Activated T-helper 2 cell treated with anti-CD3 and anti-CD28 coated beads, Interferon-gamma antibody, Interleukin-2, Interleukin-4, amounts not matched to agents 10 μg/mL and 5 μg/mL and 100 μg/mL, durations not matched to agents 14 hours and 24 hours and 36 hours (primary cell): ENCODE measurements around the gene RANBP9. TPM values are rescaled to one million over a fixed set of nuclear protein-coding genes. Genes with fewer than 3 reads are reported as not detected.
A peak's percentile ranks its signal among the peaks of the same experiment; 100 is the strongest.

Experiments used
- DNase-seq: peaks from one replicate; pipeline ENCODE4 v3.0.0; 2021; ENCODE audit warnings: low spot score
- H3K27ac Mint-ChIP-seq: one replicate; pipeline ENCODE4 v1.8.0; 2021; ENCODE audit warnings: mixed read lengths
- H3K27me3 Mint-ChIP-seq: one replicate; pipeline ENCODE4 v1.8.0; 2021; ENCODE audit warnings: low read depth, mixed read lengths
- H3K36me3 Mint-ChIP-seq: one replicate; pipeline ENCODE4 v1.8.0; 2021; ENCODE audit warnings: low read depth, mixed read lengths
- H3K4me1 Mint-ChIP-seq: one replicate; pipeline ENCODE4 v1.8.0; 2021; ENCODE audit warnings: low read depth, mixed read lengths
- H3K4me3 Mint-ChIP-seq: one replicate; pipeline ENCODE4 v1.8.0; 2021; ENCODE audit warnings: low read depth, mild to moderate bottlenecking, moderate library complexity, mixed read lengths
- H3K9me3 Mint-ChIP-seq: one replicate; pipeline ENCODE4 v1.8.0; 2021; ENCODE audit warnings: mixed read lengths
- intact Hi-C: fragments of 100-400 bp; cut with micrococcal nuclease; formaldehyde crosslinking; loops from one replicate; pipeline ENCODE4 v1.15.1; 2023
- total RNA-seq: library from RNA; stranded (reverse); gene quantifications from 2 replicates; pipeline ENCODE4 v1.2.3, GENCODE V29; 2022

The RANBP9 gene
- total RNA-seq, 1 donor from 2014 or later = 55.7 TPM

DNA sequence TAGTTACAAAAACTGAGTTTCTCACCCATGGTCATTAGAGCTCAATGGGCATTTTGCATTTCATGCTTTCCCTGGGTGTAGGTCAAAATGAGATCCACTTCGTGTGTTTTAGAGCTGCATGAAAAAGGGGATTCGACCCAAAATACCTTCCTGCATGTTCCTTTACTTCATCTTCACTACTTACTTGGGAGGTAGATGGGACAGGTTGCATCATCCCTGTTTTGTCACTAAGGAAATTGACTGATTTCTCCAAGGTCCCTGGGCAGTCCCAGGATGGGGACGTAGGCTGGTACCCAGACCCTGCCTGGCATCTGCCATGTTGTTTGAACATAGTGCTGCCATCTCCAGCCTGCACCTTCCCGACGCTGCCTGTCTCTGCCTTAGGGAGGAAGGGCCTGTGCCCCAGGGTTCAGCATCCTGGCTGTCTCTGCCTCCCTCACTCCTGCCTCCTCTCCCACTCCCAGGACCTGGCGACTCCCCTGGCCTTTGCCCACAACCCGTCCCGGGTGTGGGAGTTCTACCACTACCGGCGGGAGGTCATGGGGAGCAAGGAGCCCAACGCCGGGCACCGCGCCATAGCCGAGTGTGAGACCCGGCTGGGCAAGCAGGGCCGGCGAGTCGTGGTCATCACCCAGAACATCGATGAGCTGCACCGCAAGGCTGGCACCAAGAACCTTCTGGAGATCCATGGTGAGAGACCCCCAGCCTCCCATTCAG is 120.3 kb downstream of the RANBP9 start:
- Mint-ChIP-seq H3K4me1 (peaks cover 10% of the 10 kb centered on the region), H3K9me3 (no peaks in the 10 kb centered on the region), H3K36me3 (peaks cover 13% of the 10 kb centered on the region), H3K27ac (no peak overlapping the region), H3K4me3 (no peak overlapping the region), H3K27me3 (no peaks in the 10 kb centered on the region)
- intact Hi-C loops = no loop called here
- DNase-seq = no peak

DNA sequence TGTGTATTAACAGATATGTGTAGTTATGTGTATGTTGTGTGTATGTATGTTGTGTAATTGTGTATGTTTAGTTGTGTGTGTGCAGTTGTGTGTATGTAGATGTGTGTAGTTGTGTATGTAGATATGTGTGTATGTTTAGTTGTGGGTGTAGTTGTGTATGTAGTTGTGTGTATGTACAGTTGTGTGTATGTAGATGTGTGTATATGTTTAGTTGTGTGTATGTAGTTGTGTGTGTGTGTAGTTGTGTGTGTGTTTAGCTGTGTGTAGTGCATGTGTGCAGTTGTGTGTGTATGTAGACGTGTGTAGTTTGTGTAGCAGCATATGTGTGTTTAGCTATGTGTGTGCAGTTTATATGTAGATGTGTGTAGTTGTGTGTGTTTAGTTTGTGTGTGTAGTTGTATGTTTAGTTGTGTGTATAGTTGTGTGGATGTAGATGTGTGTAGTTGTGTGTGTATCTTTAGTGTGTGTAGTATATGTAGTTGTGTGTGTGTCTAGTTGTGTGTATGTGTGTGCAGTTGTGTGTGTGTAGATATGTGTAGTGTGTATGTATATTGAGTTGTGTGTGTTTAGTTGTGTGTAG is 121.0 kb downstream of the RANBP9 start:
- Mint-ChIP-seq H3K9me3 (no peaks in the 10 kb centered on the region), H3K4me3 (no peak overlapping the region), H3K27ac (no peak overlapping the region), H3K27me3 (no peaks in the 10 kb centered on the region), H3K36me3 (peaks cover 12% of the 10 kb centered on the region), H3K4me1 (peaks cover 10% of the 10 kb centered on the region)
- DNase-seq = no peak
- intact Hi-C loops = no loop called here

DNA sequence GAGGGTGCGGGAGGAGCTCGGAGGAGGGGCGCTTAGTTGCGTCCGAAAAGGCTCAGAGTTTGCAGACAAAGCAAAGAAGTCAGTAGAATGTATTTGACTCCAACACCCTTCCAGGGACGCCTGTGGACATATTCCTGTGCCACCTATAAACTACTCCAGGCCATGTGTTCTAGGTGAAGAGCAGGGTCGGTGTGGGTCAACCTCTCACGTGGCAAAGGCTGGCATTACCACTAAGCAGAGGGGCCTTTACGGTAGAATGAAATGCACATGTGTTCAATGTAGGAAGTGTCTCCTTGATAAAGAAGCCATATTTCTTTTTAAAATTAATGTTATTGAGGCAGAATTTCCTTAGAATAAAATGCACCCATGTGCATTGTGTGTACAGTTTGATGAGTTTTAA is 121.8 kb downstream of the RANBP9 start:
- no peak for DNase-seq
- no peak overlapping the region for H3K4me3 Mint-ChIP-seq
- H3K9me3 Mint-ChIP-seq = no peaks in the 10 kb centered on the region
- H3K4me1 Mint-ChIP-seq = peaks cover 10% of the 10 kb centered on the region
- H3K27me3 Mint-ChIP-seq = no peaks in the 10 kb centered on the region
- no peak overlapping the region for H3K27ac Mint-ChIP-seq
- intact Hi-C loops = no loop called here
- H3K36me3 Mint-ChIP-seq = peaks cover 19% of the 10 kb centered on the region

DNA sequence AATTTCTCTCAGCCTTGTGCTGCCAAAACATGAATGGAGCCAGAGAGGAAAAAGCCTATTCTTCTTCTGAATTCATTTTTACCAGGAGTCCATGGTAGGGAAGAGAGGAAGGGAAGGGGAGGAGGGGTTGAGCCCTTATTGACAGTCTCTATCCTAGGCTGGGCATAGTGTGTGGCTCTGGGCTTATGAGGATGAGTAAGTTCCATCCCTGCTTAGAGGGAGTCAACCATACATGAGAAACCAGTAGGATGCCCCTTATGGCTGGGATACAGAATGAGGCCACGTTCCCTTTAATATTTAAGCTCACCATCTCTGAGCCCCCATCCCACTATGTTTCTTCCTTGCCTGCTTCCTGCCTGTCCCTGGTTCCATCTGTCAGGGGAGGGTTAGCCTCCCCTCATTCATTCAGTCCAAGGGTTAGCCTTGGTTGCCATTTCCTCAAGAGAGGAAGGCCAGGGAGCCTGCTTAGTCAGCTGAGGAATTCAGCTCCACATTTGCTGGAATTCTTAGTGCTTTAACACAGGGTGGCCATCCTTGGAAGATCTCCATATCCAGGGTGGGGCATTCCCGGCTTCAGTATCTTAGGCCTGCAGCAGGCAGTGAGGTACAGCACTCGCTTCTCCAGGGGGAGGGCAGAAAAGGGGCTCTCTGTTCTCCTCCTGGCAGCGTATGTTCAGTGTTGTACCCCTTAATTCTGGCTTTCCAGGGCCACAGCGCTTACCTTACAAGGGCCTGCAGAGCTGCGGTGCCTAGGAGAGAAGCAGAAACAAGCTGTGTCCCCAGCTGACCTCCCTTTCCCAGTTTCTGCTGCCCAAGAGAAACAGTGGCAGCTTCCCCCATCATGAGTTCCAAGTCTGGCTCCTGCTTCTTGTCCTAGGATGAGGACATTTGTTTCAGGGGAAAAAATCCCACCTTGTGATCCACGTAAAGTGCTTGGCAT is 124.8 kb downstream of the RANBP9 start:
- intact Hi-C loops = no loop called here
- H3K9me3 Mint-ChIP-seq = no peaks in the 10 kb centered on the region
- no peak overlapping the region for H3K27ac Mint-ChIP-seq
- H3K4me1 Mint-ChIP-seq = no peaks in the 10 kb centered on the region
- peaks cover 25% of the 10 kb centered on the region for H3K36me3 Mint-ChIP-seq
- no peak overlapping the region for H3K4me3 Mint-ChIP-seq
- no peak for DNase-seq
- H3K27me3 Mint-ChIP-seq = no peaks in the 10 kb centered on the region

DNA sequence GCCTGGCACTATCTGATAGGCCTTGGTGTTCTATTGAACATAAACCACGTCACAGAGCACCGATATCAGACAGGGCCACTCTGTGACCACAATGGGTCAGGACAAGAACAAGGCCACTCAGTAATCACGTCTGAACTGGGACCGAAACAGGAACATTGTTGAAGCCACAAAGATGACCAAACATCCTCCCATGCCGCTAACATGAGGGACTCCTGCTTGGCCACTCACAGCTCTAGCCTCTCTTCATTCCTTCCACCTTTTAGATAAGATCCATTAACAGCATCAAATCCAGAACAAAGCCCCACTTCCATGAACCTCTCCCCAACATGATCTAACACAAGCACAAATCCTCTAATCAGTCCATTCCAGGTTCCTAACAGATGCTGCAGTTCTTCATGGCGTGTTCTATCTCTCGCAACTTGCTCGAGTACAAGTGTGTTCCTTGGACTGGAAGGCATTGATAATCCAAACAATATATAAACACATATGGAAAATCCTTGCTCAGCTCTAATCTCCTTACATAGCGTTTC is 129.9 kb downstream of the RANBP9 start:
- no peak for DNase-seq
- Mint-ChIP-seq H3K9me3 (no peaks in the 10 kb centered on the region), H3K27ac (no peak overlapping the region), H3K36me3 (peaks cover 33% of the 10 kb centered on the region), H3K4me1 (no peaks in the 10 kb centered on the region), H3K4me3 (no peak overlapping the region), H3K27me3 (no peaks in the 10 kb centered on the region)
- intact Hi-C loops = no loop called here

DNA sequence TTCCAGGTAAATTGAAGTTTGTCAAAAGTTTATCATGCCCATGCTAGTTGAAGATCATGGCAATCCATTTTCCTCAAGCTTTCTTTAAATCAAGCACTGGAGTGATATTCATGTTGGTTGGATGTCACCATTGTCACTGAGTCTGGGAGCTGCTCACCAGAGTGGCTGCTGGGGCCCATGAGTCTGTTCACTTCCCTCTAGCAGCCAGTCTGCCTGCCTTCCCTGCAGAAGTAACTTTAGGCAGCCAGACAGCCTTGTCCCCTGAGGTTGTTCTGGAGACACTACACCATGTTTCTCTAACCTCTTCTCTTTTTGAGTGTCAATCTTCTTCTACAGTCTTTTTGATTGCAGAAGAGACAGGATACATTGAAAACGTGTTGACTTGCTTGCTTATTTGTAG is 131.7 kb downstream of the RANBP9 start:
- DNase-seq = no peak
- intact Hi-C loops = loop anchor here (10.0 kb wide), 1 partner anchor 485 kb away; no protein-coding TSS in a partner anchor
- H3K4me3 Mint-ChIP-seq = no peak overlapping the region

DNA sequence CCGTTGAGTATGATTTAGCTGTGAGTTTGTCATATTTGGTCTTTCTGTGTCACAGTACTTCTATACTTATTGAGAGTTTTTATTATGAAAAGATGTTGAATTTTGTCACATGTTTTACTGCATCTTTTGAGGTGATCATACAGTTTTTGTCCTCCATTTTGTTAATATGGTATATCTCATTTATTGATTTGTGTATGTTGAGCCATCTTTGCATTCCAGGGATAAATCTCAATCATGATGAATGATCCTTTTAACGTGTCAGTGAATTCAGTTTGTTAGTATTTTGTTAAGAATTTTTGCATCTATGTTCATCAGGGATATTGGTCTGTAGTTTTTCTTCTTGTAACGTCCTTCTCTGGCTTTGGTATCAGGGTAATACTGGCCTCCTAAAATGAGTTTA is 133.7 kb downstream of the RANBP9 start:
- H3K27ac Mint-ChIP-seq = no peak overlapping the region
- no peak for DNase-seq
- no peaks in the 10 kb centered on the region for H3K9me3 Mint-ChIP-seq
- no peak overlapping the region for H3K4me3 Mint-ChIP-seq
- H3K4me1 Mint-ChIP-seq = peaks cover 9% of the 10 kb centered on the region
- intact Hi-C loops = loop anchor here (10.0 kb wide), 1 partner anchor 487 kb away; no protein-coding TSS in a partner anchor
- peaks cover 14% of the 10 kb centered on the region for H3K36me3 Mint-ChIP-seq
- no peaks in the 10 kb centered on the region for H3K27me3 Mint-ChIP-seq

More for the DNA sequence above, 131.7 kb downstream of the RANBP9 start:
- Mint-ChIP-seq H3K9me3 (no peaks in the 10 kb centered on the region), H3K27ac (no peak overlapping the region), H3K27me3 (no peaks in the 10 kb centered on the region), H3K36me3 (peaks cover 21% of the 10 kb centered on the region), H3K4me1 (peaks cover 7% of the 10 kb centered on the region)

DNA sequence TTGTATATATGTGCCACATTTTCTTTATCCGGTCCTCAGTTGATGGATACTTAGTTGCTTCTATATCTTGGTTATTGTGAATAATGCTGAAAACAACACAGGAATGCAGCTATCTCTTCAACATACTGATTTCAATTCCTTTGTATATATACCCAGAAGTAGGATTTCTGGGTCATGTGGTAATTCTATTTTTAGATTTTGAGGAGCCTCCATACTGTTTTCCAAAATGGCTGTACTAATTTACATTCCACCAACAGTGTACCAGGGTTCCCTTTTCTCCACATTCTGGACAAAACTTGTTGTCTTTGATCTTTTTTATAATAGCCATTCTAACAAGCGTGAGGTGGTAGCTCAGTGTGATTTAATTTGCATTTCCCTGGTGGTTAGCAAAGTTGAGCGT is 135.6 kb downstream of the RANBP9 start:
- H3K4me1 Mint-ChIP-seq = peaks cover 9% of the 10 kb centered on the region
- peak overlapping the region; percentile 71 for H3K4me3 Mint-ChIP-seq
- H3K36me3 Mint-ChIP-seq = peaks cover 8% of the 10 kb centered on the region
- intact Hi-C loops = loop anchor here (10.0 kb wide), 1 partner anchor 489 kb away; no protein-coding TSS in a partner anchor
- H3K27me3 Mint-ChIP-seq = no peaks in the 10 kb centered on the region
- no peak overlapping the region for H3K27ac Mint-ChIP-seq
- DNase-seq = no peak
- H3K9me3 Mint-ChIP-seq = no peaks in the 10 kb centered on the region

DNA sequence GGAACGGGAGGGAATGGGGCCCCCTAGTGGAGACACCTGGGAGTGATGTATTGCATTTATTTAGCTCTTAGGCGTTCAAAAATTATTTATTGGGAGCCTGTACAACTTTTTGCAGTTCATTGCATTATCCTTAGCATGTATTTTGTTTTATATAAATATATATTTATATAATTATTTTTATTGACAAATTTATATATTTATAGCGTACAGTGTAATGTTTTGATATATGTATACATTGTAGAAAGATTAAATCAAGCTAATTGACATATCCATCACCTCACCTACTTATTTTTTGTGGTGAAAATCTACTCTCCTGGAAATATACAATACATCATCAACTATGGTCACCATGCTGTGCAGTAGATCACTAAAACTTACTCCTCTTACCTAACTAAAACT is 136.3 kb downstream of the RANBP9 start:
- Mint-ChIP-seq H3K27ac (peak overlapping the region; percentile 99), H3K4me3 (peak overlapping the region; percentile 98), H3K27me3 (no peaks in the 10 kb centered on the region), H3K9me3 (no peaks in the 10 kb centered on the region), H3K36me3 (peaks cover 2% of the 10 kb centered on the region), H3K4me1 (peaks cover 9% of the 10 kb centered on the region)
- no peak for DNase-seq
- intact Hi-C loops = loop anchor here (1.0 to 10.0 kb wide), 8 partner anchors 89 to 489 kb away; partner anchors contain the start of genes GFOD1, RANBP9 and TBC1D7

DNA sequence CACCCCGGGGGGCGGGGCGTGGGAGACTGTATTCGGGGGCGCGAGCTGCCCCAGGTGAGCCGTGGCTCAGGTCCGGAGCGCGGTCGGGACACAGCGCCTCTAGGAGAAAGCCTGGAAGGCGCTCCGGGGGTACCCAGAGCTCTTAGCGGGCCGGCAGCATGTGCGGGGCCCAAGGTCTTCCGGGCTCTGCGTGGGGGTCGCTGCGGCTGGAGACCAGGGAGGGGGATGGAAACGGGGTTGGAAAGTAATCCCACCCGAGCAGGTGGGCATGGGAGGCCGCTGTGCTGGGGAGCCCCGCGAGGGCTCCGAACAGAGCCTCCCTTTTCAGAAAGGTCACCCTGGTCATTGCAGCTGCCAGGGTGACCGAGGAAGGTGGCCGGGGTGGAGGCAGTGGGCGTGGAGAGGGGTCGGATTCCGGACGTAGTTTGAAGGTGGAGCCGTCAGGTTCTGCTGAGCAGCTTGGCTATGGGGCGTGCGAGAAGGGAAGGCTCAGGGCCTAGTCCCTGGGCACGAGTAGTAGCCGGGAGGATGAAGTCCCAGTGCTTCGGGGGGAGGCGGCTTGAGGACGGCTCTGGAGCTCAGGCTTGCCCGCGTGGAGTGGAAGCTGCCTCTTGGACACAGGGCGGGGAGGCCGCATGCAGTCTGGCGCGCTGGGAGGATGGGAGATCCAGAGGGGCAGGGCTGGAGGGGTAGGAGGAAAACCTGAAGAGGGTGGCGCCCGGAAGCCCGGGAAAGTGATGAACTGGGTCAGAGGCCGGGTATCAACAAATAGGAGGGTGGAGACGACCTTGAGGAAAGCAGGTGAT is 136.9 kb downstream of the RANBP9 start, which contains the start of gene SIRT5:
Gene SIRT5, plus strand, starts transcription at position 31 of the 806 bp plus-strand sequence. CDS start 9,510 bp downstream, outside the sequence.
- peak within 1 kb of the TSS; percentile 99 for H3K27ac Mint-ChIP-seq
- peak; percentile 77 for DNase-seq
- no peaks in the 10 kb centered on the region for H3K27me3 Mint-ChIP-seq
- H3K4me1 Mint-ChIP-seq = peaks cover 9% of the 10 kb centered on the region
- no peaks in the 10 kb centered on the region for H3K9me3 Mint-ChIP-seq
- no peaks in the 10 kb centered on the region for H3K36me3 Mint-ChIP-seq
- intact Hi-C loops = loop anchor here (1.0 to 10.0 kb wide), 10 partner anchors 41 to 490 kb away; partner anchors contain the start of genes GFOD1, MCUR1, NOL7 and RANBP9
- peak within 1 kb of the TSS; percentile 98 for H3K4me3 Mint-ChIP-seq

DNA sequence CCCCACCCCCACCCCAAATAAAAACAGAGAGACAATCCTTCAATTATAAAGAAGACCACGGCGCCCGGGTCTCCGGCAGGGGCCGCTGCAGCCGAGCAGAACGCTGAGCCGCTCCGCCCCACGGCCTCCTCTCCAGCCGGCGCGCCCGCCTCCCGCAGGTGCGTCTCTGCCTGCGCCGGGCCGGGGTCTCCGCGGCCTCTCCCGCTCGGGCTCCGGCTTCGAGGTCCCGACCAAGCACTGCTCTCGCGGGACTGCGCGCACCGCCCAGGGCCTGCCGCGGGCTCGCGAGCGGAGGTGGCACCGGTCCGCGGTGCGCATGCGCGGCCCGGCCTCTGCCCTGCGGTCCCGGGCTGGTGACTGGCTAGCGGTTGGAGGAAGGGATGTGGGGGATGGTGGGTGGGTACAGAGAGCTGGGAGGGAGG is 137.5 kb downstream of the RANBP9 start:
- peak overlapping the region; percentile 99 for H3K27ac Mint-ChIP-seq
- H3K4me3 Mint-ChIP-seq = peak overlapping the region; percentile 98
- no peaks in the 10 kb centered on the region for H3K36me3 Mint-ChIP-seq
- H3K9me3 Mint-ChIP-seq = no peaks in the 10 kb centered on the region
- peaks cover 9% of the 10 kb centered on the region for H3K4me1 Mint-ChIP-seq
- peak; percentile 90 for DNase-seq
- H3K27me3 Mint-ChIP-seq = peaks cover 4% of the 10 kb centered on the region
- intact Hi-C loops = loop anchor here (1.0 to 10.0 kb wide), 9 partner anchors 41 to 491 kb away; partner anchors contain the start of genes GFOD1, MCUR1, NOL7 and RANBP9
